Middle frontal gyrus (tissue), 1 donor: ENCODE measurements around the gene PPIA.

Experiments used
- DNase-seq: peaks from one replicate; pipeline ENCODE4 v3.0.0-alpha.2; 2015; ENCODE audit warnings: low spot score; ENCODE audit errors: extremely low spot score

The PPIA gene

DNA sequence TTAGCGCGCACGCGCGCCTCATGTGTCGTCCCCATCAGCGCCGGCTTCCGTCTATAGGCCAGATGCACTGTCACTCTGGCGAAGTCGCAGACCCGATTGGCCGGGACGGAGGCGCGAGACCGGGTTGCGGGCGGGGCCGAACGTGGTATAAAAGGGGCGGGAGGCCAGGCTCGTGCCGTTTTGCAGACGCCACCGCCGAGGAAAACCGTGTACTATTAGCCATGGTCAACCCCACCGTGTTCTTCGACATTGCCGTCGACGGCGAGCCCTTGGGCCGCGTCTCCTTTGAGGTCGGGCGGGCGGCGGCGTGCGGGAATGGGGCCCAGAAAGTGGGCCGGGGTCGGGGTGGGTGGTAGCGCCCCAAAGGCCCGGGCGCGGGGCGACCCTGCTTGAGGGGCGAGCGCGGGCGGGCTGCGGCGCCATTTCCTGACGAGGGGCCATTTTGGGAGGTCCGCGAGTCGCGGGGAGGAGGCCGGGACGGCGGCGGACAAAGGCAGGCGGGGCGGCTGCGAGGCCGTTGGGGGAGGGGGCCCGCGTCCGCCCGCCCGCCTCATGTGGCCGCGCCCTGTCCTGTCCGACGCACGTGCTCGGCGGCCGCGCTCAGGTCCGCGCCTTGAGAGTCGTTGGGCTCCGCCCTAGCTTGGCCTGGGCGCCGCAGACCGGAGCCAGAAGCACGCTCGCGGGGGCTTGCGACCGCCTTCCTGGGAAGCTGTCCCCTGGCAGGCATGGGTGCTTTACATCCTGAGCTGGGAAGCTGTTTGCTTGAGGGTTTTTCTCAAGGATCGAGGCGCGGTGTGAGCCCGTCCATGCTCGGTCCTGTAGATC lies at the start of gene PPIA:
Gene PPIA (plus strand): TSS at position 178 of the 825 bp plus-strand sequence. CDS start 44 bp downstream, at position 222.
- peak; percentile 97 for DNase-seq

DNA sequence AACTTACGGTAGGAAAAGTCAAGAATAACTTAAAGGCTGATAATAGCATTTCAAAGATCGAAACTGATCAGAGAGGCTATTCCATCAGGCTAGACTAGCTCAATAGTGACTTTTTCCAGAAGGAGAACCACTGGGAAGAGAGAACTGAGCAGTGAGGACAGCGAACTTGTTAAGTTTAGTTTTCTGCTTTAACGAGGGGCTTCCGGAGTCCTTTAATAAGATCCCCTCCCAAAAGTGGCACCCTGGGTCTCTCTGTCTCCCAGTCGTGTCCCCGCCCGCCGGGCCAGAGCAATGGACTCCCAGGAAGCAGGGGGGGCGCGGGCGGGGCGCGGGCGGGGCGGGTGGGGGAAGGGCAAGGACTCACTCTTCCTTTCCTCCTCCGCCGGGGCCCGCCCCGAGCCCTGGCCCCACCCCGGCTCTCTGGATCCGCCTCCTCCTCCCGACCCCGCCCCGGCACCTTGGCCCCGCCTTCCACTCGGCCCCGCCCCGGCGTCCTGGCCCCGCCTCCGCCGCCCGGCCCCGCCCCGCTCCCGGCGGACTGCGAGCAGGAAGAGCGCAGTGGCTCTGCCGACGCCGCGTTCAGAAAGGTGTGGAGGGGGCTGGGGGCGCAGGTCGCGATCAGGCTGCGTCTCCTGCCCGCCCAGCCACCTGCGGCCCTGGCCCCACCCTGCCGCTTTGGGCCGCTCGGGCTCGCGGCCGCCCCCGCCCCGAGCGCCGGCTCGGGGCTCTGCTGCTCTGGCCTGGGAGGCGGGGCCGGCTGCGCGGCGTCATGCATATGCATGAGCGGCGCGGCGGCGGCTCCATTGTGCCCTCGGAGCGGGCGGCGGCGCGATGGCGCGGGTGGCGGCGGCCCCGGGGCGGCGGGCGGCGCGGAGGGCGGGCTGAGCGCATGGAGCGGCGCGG lies 48.2 kb upstream of the PPIA start, which contains the start of gene ZMIZ2:
Gene ZMIZ2 (plus strand): TSS at position 803 of the 903 bp plus-strand sequence. CDS start 7,403 bp downstream, outside the sequence.
- DNase-seq, result peak; percentile 81

GRCh38 chr7:44748948-44749731 lies 47.3 kb upstream of the PPIA start:
- no peak for DNase-seq

DNA sequence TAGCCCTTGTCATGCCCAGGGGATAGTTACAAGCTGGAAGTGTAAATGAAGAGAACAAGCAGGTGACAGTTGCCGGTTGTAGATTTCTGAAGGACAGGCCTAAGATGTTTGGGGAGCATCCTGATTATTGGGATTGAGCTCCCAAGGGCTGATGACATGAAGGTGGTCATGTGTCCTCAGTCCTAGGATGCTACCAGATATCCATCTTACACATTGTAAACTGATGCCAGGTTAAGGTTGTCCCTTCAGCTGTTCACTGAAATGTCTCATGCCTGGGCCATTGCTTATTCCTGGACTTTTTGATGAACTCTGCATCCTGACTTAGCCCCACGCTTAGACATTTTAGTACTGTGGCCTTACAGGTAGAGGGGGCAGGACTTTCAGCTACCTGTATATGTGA lies 46.5 kb upstream of the PPIA start:
- no peak for DNase-seq

- no peak for DNase-seq
Measured at GRCh38 chr7:44750424-44750823, 46.1 kb upstream of the PPIA start.

- no peak for DNase-seq
Measured at GRCh38 chr7:44750921-44751571, 45.4 kb upstream of the PPIA start.

GRCh38 chr7:44752822-44753221 lies 43.7 kb upstream of the PPIA start:
- no peak for DNase-seq

DNA sequence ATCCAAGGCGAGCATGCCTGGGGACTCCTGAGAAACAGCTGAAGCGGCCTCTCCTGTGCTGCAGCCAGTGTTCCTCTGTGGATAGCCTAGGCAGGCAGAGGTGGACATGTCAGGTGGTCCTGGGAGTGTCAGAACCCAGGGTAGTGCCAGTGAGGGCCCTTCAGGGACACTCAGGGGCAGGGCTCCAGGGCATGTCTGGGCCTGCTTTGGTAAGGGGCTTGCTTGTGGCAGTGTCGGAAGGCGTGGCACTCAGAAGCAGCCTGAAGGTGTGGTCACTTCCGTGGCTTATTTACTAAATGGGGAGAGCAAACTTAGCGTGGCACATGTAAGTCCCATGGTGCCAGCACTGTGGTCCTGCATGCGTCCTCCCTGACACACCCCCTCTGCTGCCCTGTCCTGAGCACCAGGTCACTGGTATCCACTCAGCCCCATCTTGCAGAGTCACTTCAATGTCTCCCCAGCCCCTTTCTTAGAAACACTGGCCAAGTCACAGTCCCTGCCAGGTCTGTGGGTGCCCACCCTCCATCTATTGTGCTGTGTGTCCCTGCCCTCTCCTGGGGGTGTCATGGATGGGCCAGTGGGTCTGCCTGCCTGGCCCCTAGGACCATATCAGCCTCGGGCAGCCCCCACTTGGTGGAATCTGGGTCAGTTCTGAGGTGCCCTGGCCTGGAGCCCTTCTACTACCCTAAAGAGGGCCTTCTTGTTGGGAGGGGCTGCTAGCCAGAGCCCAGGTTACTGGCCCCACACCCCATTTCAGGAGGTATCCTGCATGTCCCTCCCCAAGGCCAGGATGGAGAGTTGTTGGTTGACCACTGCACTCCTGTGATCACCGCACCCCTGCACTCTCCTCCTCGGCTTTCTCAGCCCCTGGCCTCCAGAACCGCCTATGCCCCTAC lies 41.4 kb upstream of the PPIA start:
- no peak for DNase-seq

DNA sequence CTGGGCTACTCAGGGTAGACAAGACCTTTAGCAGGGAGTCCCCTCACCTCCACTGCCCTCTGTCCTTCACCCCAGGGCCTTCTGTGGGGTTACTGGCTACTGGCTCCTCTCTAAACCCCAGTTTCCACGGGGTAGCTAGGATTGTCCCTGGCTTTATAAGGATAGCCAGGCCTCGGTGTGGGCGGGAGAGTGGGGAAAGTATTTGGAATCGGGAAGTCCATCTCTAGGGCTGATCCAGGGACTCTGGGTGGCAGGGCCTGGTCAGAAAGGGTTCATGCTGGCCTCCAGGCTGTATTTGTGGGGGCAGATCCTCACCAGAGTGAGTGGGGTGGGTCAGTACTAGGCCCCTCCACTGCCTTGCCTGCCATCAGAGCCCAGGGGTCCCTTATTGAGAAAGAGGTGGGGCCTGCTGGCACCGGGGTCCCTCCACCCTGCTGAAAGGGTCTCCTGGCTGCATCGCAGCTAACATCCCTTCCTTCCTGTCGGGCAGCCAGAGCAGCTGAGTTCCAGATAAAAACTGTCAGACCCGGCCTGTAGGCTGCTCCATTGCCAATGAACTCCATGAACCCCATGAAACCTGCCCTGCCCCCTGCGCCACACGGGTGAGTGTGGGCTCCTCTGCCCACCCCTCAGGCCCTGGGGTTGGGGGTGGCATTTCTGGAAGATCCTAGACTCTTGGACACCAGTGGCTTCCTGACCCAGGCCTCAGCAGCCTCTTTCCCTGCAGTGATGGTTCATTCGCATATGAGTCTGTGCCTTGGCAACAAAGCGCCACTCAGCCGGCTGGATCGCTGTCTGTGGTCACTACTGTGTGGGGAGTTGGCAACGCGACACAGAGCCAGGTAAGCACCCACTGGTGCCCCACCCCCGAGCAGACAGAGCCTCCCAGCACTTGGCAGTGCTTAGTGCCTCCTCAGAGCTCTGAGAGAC lies 40.5 kb upstream of the PPIA start:
- DNase-seq, result no peak

DNA sequence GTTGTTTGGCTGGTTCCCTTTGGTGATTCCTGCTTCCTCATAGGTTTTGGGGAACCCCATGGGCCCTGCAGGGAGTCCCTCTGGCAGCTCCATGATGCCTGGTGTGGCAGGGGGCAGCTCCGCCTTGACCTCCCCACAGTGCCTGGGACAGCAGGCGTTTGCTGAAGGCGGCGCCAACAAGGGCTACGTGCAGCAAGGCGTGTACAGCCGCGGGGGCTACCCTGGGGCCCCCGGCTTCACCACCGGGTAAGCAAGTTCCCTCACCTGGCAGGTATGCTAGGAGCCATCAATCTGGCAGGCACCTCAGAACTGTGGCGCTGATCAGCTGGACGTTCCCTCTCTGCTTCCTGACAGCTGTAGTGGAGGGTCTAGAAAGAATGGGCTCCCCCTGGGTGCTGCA lies 39.6 kb upstream of the PPIA start:
- DNase-seq, result no peak

DNA sequence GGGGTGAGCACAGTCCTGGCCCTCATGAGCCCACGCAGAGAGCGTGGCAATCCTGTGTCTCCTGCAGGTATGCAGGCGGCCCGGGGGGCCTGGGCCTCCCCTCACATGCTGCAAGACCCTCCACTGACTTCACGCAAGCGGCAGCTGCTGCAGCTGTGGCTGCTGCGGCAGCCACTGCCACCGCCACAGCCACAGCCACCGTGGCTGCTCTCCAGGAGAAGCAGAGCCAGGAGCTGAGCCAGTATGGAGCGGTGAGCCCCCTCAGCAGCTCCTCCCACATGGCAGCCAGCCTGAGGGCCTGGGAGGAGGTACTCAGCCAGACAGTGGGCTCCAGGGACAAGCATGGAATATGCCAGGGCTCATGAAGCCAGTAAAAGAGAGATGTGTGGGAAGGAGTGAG lies 39.2 kb upstream of the PPIA start:
- DNase-seq, result no peak

DNA sequence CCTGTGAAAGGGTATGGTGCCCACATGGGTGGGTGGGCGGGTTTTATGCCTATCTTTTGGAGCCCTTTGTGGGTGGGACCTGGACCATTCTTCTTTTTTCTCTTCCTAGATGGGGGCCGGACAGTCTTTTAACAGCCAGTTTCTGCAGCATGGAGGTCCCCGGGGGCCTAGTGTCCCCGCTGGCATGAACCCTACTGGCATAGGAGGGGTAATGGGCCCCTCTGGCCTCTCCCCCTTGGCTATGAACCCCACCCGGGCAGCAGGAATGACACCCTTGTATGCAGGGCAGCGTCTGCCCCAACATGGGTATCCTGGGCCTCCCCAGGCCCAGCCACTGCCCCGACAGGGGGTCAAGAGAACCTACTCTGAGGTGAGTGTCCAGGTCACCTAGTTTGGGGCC lies 38.7 kb upstream of the PPIA start:
- no peak for DNase-seq

DNA sequence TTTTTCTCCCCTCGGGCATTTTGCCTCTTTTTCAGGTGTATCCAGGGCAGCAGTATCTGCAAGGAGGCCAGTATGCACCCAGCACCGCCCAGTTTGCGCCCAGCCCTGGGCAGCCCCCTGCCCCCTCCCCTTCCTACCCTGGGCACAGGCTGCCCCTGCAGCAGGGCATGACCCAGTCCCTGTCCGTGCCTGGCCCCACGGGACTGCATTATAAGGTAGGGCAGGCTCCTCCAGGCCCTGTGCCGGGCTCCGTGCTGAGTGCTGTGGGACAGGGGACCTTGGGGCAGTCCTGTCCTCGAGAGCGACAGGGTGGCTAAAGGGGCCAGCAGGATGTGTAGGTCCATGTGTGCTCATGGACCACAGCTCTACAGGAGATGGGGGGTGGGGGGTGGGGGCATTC lies 37.2 kb upstream of the PPIA start:
- no peak for DNase-seq

DNA sequence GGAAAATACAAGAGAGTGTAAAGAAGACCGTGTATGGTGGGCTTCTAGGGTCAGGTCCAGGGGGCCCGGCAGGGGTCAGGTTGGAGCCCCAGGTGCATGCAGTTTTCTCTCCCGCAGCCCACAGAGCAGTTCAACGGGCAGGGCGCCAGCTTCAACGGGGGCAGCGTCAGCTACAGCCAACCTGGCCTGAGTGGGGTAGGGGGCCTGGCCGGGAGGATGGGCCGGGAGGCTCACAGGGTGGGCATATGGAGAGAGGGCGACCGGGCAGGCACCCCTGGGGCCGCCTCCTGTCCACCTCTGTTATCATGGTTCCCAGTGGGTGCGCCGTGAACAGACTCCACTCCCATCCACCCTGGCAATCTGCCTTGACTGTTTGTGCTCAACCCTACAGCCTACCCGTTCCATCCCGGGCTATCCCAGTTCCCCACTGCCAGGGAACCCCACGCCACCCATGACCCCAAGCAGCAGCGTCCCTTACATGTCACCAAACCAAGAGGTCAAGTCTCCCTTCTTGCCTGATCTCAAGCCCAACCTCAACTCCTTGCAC lies 36.4 kb upstream of the PPIA start:
- no peak for DNase-seq

DNA sequence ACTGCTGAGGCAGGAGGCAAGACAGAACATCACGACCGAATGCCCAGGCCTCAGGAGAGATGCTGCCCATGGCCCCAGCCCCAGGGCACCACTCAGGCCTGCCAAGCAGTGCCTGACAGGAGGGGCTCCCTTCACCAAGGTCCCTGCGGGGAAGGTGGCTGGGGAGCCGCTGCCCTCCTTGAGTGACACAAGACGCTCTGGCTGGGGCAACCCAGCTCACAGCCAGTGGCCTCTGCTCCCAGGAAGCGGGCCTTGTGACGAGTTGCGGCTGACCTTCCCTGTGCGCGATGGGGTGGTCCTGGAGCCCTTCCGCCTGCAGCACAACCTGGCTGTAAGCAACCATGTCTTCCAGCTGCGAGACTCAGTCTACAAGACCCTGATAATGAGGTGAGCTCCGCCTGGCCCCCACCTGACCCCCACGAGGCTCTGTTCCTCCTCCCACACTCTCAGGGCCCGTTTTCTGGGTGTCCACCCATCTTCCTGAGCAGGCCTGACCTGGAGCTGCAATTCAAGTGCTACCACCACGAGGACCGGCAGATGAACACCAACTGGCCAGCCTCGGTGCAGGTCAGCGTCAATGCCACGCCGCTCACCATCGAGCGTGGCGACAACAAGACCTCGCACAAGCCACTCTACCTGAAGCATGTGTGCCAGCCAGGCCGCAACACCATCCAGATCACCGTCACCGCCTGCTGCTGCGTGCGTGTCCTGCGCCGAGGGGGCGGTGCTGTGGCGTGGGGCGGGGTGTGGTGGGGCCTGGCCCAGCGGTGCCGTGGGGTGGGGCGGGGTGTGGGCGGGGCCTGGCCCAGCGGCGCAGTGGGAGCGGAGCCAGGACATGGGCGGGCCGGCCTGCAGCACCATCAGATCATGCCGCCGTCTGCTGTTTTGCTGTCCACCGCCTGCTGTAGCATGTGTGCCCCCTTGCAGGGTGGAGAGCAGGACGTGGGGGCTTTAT lies 35.0 kb upstream of the PPIA start:
- no peak for DNase-seq

DNA sequence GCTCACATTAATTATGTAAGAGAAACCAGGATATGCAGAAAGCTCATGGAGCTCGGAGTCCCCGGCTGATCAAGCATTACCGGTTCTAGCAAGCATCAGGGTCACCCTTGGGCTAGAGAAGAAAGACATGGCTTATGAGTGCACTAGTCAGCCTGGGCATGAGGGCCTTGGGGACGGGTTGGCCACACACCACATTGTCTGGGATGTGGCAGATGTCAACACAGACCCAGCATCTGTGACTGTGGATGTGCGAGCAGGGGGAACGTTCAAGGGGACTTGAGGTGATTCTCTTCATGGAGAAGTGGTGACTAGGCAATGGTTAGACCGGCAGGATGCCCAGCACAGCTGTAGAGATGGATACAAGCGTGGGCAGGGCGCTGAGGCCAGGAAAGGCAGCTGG lies 34.2 kb upstream of the PPIA start:
- DNase-seq, result no peak
